SU-DHL-6 (cell line): ENCODE data around the gene LYSET.

Source experiments
- H2AFZ ChIP-seq: fragments of 200-600 bp; sonication (generic); 2 replicates; pipeline ENCODE4 v1.6.1; 2014; ENCODE audit warnings: low read depth, mild to moderate bottlenecking, moderate library complexity, mixed read lengths, antibody characterized with exemption, low read length; ENCODE audit not compliant: severe bottlenecking
- H3F3A ChIP-seq: fragments of 200-600 bp; shearing (Covaris generic); 2 replicates; pipeline ENCODE4 v1.6.0; 2016; ENCODE audit warnings: antibody characterized with exemption, mild to moderate bottlenecking; ENCODE audit not compliant: insufficient read depth
- H3K27ac ChIP-seq: fragments of 200-600 bp; sonication (generic); 2 replicates; pipeline ENCODE4 v1.5.1; 2016; ENCODE audit warnings: low read depth, mild to moderate bottlenecking, low read length, moderate library complexity, mixed read lengths
- H3K27me3 ChIP-seq: fragments of 200-600 bp; sonication (generic), shearing (Covaris generic); 2 replicates; pipeline ENCODE4 v1.6.0; 2014; ENCODE audit warnings: mild to moderate bottlenecking, low read length
- H3K36me3 ChIP-seq: fragments of 200-600 bp; sonication (generic); 2 replicates; pipeline ENCODE4 v1.6.1; 2014; ENCODE audit warnings: mild to moderate bottlenecking, low read length, mixed read lengths
- H3K4me2 ChIP-seq: fragments of 300-600, 200-600 bp; shearing (Covaris generic), sonication (generic); 2 replicates; pipeline ENCODE4 v1.6.0; 2014; ENCODE audit warnings: low read length, low read depth, mild to moderate bottlenecking; ENCODE audit not compliant: poor library complexity, severe bottlenecking
- H3K4me3 ChIP-seq: fragments of 200-600 bp; sonication (generic); 2 replicates; pipeline ENCODE4 v1.5.1; 2014; ENCODE audit warnings: antibody characterized with exemption, low read length, mild to moderate bottlenecking, mixed read lengths; ENCODE audit not compliant: insufficient read depth, poor library complexity, severe bottlenecking
- H3K79me2 ChIP-seq: fragments of 200-600 bp; sonication (generic); 2 replicates; pipeline ENCODE4 v1.6.1; 2014; ENCODE audit warnings: mild to moderate bottlenecking, low read length, moderate library complexity; ENCODE audit not compliant: insufficient read depth
- H3K9ac ChIP-seq: fragments of 200-600 bp; sonication (generic); 2 replicates; pipeline ENCODE4 v1.7.0; 2014; ENCODE audit warnings: mild to moderate bottlenecking, low read length
- H3K9me2 ChIP-seq: fragments of 200-600 bp; sonication (generic); replicated peaks from 2 replicates; pipeline ENCODE4 v1.6.1; 2014; ENCODE audit warnings: low read length; ENCODE audit not compliant: insufficient read depth
- H3K9me3 ChIP-seq: fragments of 200-600 bp; sonication (generic); 2 replicates; pipeline ENCODE4 v1.6.1; 2014; ENCODE audit warnings: low read length, mixed read lengths; ENCODE audit not compliant: insufficient read depth
- H4K20me1 ChIP-seq: fragments of 200-600 bp; sonication (generic); 2 replicates; pipeline ENCODE4 v1.6.1; 2014; ENCODE audit warnings: low read depth, mild to moderate bottlenecking, antibody characterized with exemption, low read length, moderate library complexity, mixed read lengths
- EZH2phosphoT487 ChIP-seq: fragments of 200-600 bp; sonication (generic), shearing (Covaris generic); conservative IDR thresholded peaks from 2 replicates; pipeline ENCODE4 v1.6.1; 2018; ENCODE audit warnings: mild to moderate bottlenecking, antibody characterized with exemption, low read length, moderate library complexity, mixed read lengths
- TF ChIP-seq, protein P1 (sequence below): fragments of 200-600 bp; sonication (generic); IDR thresholded peaks from one replicate; pipeline ENCODE4 v1.5.1; 2017; ENCODE audit warnings: antibody characterized with exemption, mild to moderate bottlenecking, low read length, moderate library complexity; ENCODE audit not compliant: insufficient read depth, poor library complexity, severe bottlenecking

The LYSET gene

DNA sequence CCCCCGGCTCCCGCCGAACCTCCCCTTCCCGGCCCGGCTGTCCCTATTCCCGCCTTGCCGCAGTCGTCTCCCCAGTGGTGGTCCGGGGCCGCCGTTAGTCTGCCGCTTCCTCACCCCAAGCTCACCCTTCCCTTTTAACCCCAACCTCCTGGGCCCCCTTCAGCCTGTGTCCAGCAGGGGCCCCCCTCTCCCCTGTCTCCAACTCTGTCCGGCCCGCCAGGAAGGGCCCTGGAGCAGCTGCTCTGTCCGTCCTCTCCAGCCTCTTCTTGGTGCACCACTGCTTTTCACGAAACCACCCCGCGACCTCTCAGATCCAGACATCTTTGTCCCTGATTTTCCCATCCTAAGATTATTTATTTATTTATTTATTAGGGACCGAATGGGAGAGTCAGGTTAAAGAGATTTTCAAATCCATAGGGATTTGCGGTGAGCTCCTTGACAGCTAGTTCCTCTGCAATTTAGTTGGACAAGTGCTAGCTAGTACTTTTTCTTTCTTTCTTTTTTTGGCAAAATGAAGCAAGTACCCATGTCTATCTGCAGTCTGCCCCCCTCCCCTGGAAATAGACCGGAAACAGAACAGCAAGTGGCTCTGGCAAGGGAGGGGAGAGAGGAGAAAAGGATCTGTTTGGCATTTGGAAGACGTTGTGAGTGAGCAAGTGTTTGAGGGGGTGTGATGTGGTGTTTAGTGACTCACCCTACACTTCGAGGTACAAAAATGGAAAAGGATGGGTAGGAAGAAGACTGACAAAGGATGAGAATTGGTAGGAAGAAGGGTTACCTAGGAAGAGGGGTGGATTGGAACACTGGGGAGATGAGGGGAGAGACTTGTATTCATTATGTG, 22.6 kb downstream of the LYSET start:
- no peaks in the 10 kb centered on the region for H3K9me2 ChIP-seq
- peak overlapping the region; percentile 98 for H3K4me3 ChIP-seq
- no peak overlapping the region for H2AFZ ChIP-seq
- H3F3A ChIP-seq, result peaks cover 44% of the 10 kb centered on the region
- no peaks in the 10 kb centered on the region for H3K9me3 ChIP-seq
- H3K9ac ChIP-seq, result peak overlapping the region; percentile 92
- H3K36me3 ChIP-seq, result peaks cover 19% of the 10 kb centered on the region; the same call in 1 of the 2 replicates
- H3K27ac ChIP-seq, result peak overlapping the region; percentile 74
- no peaks in the 10 kb centered on the region for H3K27me3 ChIP-seq
- TF ChIP-seq, protein P1, sequence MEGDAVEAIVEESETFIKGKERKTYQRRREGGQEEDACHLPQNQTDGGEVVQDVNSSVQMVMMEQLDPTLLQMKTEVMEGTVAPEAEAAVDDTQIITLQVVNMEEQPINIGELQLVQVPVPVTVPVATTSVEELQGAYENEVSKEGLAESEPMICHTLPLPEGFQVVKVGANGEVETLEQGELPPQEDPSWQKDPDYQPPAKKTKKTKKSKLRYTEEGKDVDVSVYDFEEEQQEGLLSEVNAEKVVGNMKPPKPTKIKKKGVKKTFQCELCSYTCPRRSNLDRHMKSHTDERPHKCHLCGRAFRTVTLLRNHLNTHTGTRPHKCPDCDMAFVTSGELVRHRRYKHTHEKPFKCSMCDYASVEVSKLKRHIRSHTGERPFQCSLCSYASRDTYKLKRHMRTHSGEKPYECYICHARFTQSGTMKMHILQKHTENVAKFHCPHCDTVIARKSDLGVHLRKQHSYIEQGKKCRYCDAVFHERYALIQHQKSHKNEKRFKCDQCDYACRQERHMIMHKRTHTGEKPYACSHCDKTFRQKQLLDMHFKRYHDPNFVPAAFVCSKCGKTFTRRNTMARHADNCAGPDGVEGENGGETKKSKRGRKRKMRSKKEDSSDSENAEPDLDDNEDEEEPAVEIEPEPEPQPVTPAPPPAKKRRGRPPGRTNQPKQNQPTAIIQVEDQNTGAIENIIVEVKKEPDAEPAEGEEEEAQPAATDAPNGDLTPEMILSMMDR, result no peak
- no peak for TF ChIP-seq EZH2phosphoT487
- peaks cover 20% of the 10 kb centered on the region; the same call in 1 of the 2 replicates for H4K20me1 ChIP-seq
- H3K79me2 ChIP-seq, result peaks cover 75% of the 10 kb centered on the region
- peak overlapping the region; percentile 85 for H3K4me2 ChIP-seq

- Histone ChIP-seq H3K27ac (peak overlapping the region; percentile 60), H3K9ac (no peak overlapping the region)
Measured at GRCh38 chr14:93212432-93212831, 27.3 kb downstream of the LYSET start.

GRCh38 chr14:93214598-93214997, 29.5 kb downstream of the LYSET start:
- TF ChIP-seq, protein P1, result no peak
- TF ChIP-seq EZH2phosphoT487, result no peak
- Histone ChIP-seq H4K20me1 (no peaks in the 10 kb centered on the region), H3K9ac (no peak overlapping the region), H3K9me3 (no peaks in the 10 kb centered on the region), H3K27me3 (no peaks in the 10 kb centered on the region), H3K4me2 (no peak overlapping the region), H3K4me3 (no peak overlapping the region), H3K36me3 (peaks cover 20% of the 10 kb centered on the region), H2AFZ (no peak overlapping the region), H3F3A (peaks cover 19% of the 10 kb centered on the region), H3K9me2 (no peaks in the 10 kb centered on the region), H3K79me2 (peaks cover 9% of the 10 kb centered on the region), H3K27ac (no peak overlapping the region)

More at GRCh38 chr14:93212432-93212831, 27.3 kb downstream of the LYSET start:
- peaks cover 17% of the 10 kb centered on the region for H3K36me3 ChIP-seq
- H3K4me2 ChIP-seq, result peak overlapping the region; percentile 21
- H3K27me3 ChIP-seq, result no peaks in the 10 kb centered on the region
- peaks cover 30% of the 10 kb centered on the region for H3K79me2 ChIP-seq
- H3K9me2 ChIP-seq, result no peaks in the 10 kb centered on the region
- H3K9me3 ChIP-seq, result no peaks in the 10 kb centered on the region
- TF ChIP-seq, protein P1, result no peak
- TF ChIP-seq EZH2phosphoT487, result no peak
- H3F3A ChIP-seq, result peaks cover 29% of the 10 kb centered on the region
- H4K20me1 ChIP-seq, result no peaks in the 10 kb centered on the region
- no peak overlapping the region for H3K4me3 ChIP-seq
- H2AFZ ChIP-seq, result no peak overlapping the region
